CD4-positive, alpha-beta T cell treated with Interleukin-6 for 4 hours (primary cell): ENCODE measurements around the gene RNLS.

Experiments
- DNase-seq: peaks from one replicate; pipeline ENCODE4 v3.0.0-alpha.2; 2020; ENCODE audit warnings: mixed read lengths

Gene RNLS

GRCh38 chr10:88473989-88474883 is 108.9 kb downstream of the RNLS start:
- DNase-seq = no peak

GRCh38 chr10:88472540-88472939 is 110.6 kb downstream of the RNLS start:
- no peak for DNase-seq

- no peak for DNase-seq
These were observed 111.2 kb downstream of the RNLS start for GRCh38 chr10:88471899-88472298.

GRCh38 chr10:88467835-88468485 is 115.2 kb downstream of the RNLS start:
- DNase-seq = no peak

GRCh38 chr10:88466786-88467185 is 116.3 kb downstream of the RNLS start:
- no peak for DNase-seq

- DNase-seq = no peak
These were observed 117.4 kb downstream of the RNLS start for GRCh38 chr10:88465765-88466164.

- no peak for DNase-seq
These were observed 119.3 kb downstream of the RNLS start for GRCh38 chr10:88463811-88464210.

GRCh38 chr10:88461426-88461825 is 121.7 kb downstream of the RNLS start:
- no peak for DNase-seq

- DNase-seq = no peak
These were observed 123.6 kb downstream of the RNLS start for GRCh38 chr10:88459530-88459929.

- no peak for DNase-seq
These were observed 124.9 kb downstream of the RNLS start for GRCh38 chr10:88458209-88458608.

- DNase-seq = no peak
These were observed 125.5 kb downstream of the RNLS start for GRCh38 chr10:88457660-88458059.

GRCh38 chr10:88456730-88457129 is 126.4 kb downstream of the RNLS start:
- DNase-seq = no peak

- DNase-seq = no peak
These were observed 127.3 kb downstream of the RNLS start for GRCh38 chr10:88455831-88456230.

GRCh38 chr10:88450201-88450600 is 132.9 kb downstream of the RNLS start:
- no peak for DNase-seq

GRCh38 chr10:88442716-88443115 is 140.4 kb downstream of the RNLS start:
- DNase-seq = no peak

GRCh38 chr10:88440541-88440940 is 142.6 kb downstream of the RNLS start:
- DNase-seq = no peak

GRCh38 chr10:88439932-88440331 is 143.2 kb downstream of the RNLS start:
- DNase-seq = no peak

- DNase-seq = no peak
These were observed 145.7 kb downstream of the RNLS start for GRCh38 chr10:88437411-88437810.

GRCh38 chr10:88433565-88434186 is 149.4 kb downstream of the RNLS start:
- no peak for DNase-seq

GRCh38 chr10:88431103-88431502 is 152.0 kb downstream of the RNLS start:
- no peak for DNase-seq

- DNase-seq = no peak
These were observed 154.1 kb downstream of the RNLS start for GRCh38 chr10:88428976-88429375.

- DNase-seq = no peak
These were observed 154.7 kb downstream of the RNLS start for GRCh38 chr10:88428442-88428841.

- no peak for DNase-seq
These were observed 156.1 kb downstream of the RNLS start for GRCh38 chr10:88427024-88427423.

GRCh38 chr10:88424881-88425280 is 158.2 kb downstream of the RNLS start:
- no peak for DNase-seq
